ENCODE results near the gene FAM3C. TPM values are rescaled to one million over a fixed set of nuclear protein-coding genes. Genes with fewer than 3 reads are reported as not detected.

FAM3C gene
- total and polyA plus RNA-seq, 2 of the 8 experiments (the other 6 are each of a cell fraction or from before 2014, with no cell fraction given) = 27.0 to 77.7 TPM

DNA sequence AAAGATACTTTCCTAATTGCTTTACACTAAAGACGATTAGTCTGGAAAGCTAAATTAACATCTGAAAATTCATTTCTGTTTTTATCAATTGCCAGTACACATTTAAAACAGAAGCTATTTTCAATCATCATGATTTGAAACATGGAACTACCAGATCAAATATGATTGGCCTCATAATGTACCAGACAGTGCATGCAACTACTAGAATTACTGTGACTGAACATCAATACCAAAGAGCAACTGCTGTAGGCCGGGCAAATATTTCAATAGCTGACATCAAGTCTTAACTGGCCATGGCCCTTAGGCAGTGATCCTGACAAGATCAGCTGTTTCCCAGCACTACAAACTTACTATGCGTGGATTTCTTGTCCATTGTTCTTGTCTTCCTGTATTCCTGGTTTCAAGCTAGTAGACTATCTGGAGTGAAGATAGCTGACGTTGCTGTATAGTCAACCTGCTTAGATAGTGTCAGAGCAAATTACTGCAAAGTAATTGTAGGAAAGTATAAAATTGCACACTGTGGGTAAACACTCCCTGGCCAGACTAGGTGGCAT lies 89.0 kb downstream of the FAM3C start (continued):
- TF ChIP-seq RXRA (IDR thresholded peaks at IDR 0.05; ENCODE audit: insufficient read depth, low read depth, low read length) (no peak), SP4 (IDR thresholded peaks at IDR 0.05; ENCODE audit: low read length) (no peak), GTF2F1 (IDR thresholded peaks at IDR 0.05; ENCODE audit: borderline replicate concordance, low read depth, low read length) (no peak), RNF2 (IDR thresholded peaks at IDR 0.05; ENCODE audit: borderline replicate concordance, low read depth, low read length, missing control alignments, poor library complexity, severe bottlenecking) (no peak), NRF1 (IDR thresholded peaks at IDR 0.05; ENCODE audit: low read depth, low read length) (no peak)
